Nephron progenitor cell (in vitro differentiated cells): ENCODE measurements around the gene INPP5A.
A peak's percentile ranks its signal among the peaks of the same experiment; 100 is the strongest.

Experiments used
- DNase-seq: peaks from one replicate; pipeline ENCODE4 v3.0.0; 2021
- H3K27ac Mint-ChIP-seq: 2 replicates; pipeline ENCODE4 v1.8.0; 2021; ENCODE audit warnings: mild to moderate bottlenecking, moderate library complexity, mixed read lengths
- H3K27me3 Mint-ChIP-seq: 2 replicates; pipeline ENCODE4 v1.8.0; 2021; ENCODE audit warnings: mild to moderate bottlenecking, low read depth, mixed read lengths; ENCODE audit not compliant: poor library complexity
- H3K36me3 Mint-ChIP-seq: 2 replicates; pipeline ENCODE4 v1.8.0; 2021; ENCODE audit warnings: low read depth, mixed read lengths
- H3K4me1 Mint-ChIP-seq: 2 replicates; pipeline ENCODE4 v1.8.0; 2021; ENCODE audit warnings: mixed read lengths
- H3K4me3 Mint-ChIP-seq: 2 replicates; pipeline ENCODE4 v1.8.0; 2021; ENCODE audit warnings: mild to moderate bottlenecking, moderate library complexity, mixed read lengths
- H3K9me3 Mint-ChIP-seq: 2 replicates; pipeline ENCODE4 v1.8.0; 2021; ENCODE audit warnings: mild to moderate bottlenecking, moderate library complexity, mixed read lengths
- CTCF ChIP-seq: fragments of 200-600 bp; sonication (generic); IDR thresholded peaks from 2 replicates; pipeline ENCODE4 v1.5.0; 2021; ENCODE audit warnings: antibody characterized with exemption

INPP5A gene

DNA sequence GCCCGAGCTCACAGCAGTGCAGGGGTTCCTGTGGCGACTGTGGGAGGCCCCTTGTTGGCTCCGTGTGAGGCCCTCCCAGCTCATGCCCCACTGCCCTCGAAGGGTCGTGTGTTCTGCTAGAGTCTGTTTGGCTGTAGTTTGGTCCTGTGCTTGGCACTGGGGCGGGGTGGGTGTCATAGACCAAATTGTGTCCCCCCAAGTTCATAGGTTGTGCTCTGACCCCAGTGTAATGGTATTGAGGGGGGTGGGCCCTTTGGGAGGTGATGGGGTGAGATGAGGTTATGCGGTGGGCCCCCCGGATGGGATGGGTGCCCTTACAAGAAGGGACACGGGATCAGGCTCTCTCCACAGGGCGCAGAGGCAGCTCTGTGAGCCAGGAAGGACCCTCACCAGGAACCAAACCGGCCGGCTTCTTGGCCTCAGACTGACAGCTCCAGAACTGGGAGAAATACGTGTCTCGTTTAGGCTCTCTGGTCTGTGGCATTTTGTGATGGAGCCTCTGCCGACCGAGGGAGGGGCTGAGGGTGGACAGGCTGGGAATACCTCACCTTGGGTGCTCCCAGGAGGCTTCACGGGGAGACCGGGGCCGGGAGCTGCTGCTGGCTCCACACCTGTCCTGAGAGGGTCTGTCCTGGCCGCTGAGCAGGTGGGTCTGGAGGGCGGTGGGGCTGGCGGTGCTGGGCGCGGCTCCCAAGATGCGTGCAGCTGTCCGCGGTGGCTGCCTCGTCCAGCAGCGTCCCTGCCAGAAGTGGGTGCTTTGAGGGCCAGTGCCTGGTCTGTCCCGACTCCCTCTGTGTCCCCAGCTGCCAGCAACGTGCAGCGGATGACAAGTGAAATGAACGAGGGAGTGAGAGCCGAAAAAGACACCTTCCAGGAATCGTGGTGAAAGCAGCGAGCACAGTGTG is 89.4 kb downstream of the INPP5A start:
- Mint-ChIP-seq H3K27ac (peak overlapping the region; percentile 83), H3K4me3 (no peak overlapping the region), H3K27me3 (peaks cover 4% of the 10 kb centered on the region), H3K4me1 (peaks cover 60% of the 10 kb centered on the region), H3K9me3 (peaks cover 6% of the 10 kb centered on the region), H3K36me3 (peaks cover under 1% of the 10 kb centered on the region)
- DNase-seq: no peak
- TF ChIP-seq CTCF: no peak

GRCh38 chr10:132627666-132628531 is 90.3 kb downstream of the INPP5A start:
- Mint-ChIP-seq H3K27me3 (peaks cover 4% of the 10 kb centered on the region), H3K4me3 (no peak overlapping the region), H3K36me3 (no peaks in the 10 kb centered on the region), H3K27ac (peak overlapping the region; percentile 83), H3K9me3 (peaks cover 4% of the 10 kb centered on the region), H3K4me1 (peaks cover 62% of the 10 kb centered on the region)
- DNase-seq: peak; percentile 33
- no peak for TF ChIP-seq CTCF

DNA sequence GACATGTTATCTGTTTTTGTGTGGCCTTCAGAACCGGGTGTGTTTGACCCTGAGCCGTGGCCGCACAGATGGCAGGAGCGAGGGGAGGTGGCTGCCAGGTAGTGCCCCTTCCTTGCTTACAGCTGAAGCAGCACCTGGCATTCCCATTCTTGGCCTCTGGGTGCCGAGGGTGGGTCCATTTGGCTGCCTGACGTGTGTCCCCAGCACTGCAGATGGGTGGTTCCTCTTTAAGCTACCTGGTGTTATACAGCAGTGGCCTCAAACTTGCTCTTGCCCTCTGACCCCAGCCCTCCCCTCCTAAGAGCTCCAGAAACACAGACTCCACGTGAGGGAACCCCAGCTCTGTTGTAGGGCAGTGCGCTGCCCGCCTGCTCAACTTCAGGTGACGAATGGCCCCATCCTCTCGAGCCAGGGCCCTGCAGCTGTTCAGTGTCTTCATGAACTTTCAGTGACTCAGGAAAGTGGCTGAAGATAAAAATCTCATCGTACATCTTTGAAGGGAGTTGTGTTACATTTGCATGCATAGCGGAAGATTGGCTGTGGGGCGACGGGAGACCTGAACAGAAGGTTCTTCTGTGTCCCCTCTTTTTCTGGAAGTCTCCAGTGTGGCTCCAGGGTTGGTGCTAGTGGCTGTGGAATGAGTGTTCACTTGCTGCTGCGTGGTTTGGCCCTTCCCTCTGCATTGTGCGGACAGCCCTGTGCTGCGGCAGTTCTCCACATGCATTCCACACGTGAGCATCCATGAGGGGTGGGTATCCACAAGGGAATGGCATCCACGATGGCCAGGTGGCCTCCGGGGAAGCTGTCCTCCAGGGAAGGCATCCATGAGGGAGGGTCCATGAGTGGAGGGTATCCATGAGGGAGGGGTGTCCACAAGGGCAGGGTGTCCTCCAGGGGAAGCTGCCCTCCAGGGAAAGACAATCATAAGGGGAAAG is 91.6 kb downstream of the INPP5A start:
- Mint-ChIP-seq H3K27ac (no peak overlapping the region), H3K4me3 (no peak overlapping the region)
- no peak for DNase-seq

GRCh38 chr10:132630156-132630555 is 92.6 kb downstream of the INPP5A start:
- peak overlapping the region; percentile 28 for H3K27ac Mint-ChIP-seq
- DNase-seq: no peak
- H3K9me3 Mint-ChIP-seq: no peaks in the 10 kb centered on the region
- no peaks in the 10 kb centered on the region for H3K36me3 Mint-ChIP-seq
- no peak for TF ChIP-seq CTCF
- H3K4me1 Mint-ChIP-seq: peaks cover 60% of the 10 kb centered on the region
- H3K4me3 Mint-ChIP-seq: no peak overlapping the region
- H3K27me3 Mint-ChIP-seq: peaks cover 4% of the 10 kb centered on the region

More for the DNA sequence above, 91.6 kb downstream of the INPP5A start:
- no peak for TF ChIP-seq CTCF
- Mint-ChIP-seq H3K27me3 (peaks cover 4% of the 10 kb centered on the region), H3K9me3 (no peaks in the 10 kb centered on the region), H3K36me3 (no peaks in the 10 kb centered on the region), H3K4me1 (peaks cover 62% of the 10 kb centered on the region)

DNA sequence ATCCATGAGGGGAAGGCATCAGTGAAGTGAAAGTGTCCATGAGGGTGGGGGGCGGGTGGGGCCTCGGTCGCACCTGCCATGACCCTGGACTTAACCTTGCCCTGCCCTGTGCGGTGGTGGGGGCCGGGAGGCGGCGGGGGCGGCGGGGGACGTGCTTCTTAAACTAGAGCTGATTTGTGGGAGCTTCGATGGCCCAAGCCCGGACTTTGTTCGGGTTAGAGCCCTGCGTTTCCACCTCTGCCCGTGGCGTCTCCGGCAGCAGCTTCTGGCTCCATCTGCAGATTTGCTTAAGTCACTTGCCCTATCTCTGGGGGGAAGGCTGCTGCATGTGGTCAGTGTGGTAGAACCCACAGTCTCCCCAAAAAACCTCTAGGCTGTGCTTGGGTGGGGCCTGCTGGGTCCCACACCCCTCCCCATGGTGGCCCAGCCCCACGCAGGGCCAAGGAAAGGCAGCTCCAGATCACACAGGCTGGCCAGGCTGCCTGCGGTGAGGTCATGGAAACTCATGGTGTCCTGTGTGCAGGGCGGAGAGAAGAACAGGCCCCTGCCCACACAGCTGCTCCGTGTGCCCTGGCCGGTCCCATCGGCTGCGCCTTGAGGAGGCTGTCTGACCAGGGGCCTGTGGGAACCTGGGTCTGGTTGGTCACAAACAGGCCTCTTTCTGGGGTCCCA is 93.2 kb downstream of the INPP5A start:
- Mint-ChIP-seq H3K27me3 (peaks cover 5% of the 10 kb centered on the region), H3K36me3 (no peaks in the 10 kb centered on the region), H3K27ac (no peak overlapping the region), H3K9me3 (no peaks in the 10 kb centered on the region), H3K4me3 (no peak overlapping the region), H3K4me1 (peaks cover 53% of the 10 kb centered on the region)
- TF ChIP-seq CTCF: no peak
- no peak for DNase-seq
